Measurements from ENCODE around the gene GLCE.

DNA sequence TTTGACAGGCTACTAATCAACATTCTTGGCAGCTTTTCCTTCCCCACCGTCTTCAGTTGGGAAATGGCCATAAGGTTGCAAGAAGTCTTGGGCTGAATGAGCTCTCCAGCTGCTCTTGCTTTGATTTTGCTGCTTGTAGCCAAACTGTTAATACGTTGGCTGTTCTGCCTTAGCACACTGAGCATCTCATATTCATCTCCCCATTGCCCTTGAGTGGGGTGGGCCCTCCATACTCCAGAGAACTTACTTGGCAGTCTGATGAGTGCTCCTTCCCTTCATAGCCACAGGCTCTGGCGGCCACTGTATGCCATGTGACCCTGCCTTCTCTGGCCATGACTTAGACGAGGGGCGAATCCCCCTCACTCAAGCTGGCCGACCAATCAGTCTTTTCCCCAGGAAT lies 112.5 kb downstream of the GLCE start:
- TF ChIP-seq, protein P1, sequence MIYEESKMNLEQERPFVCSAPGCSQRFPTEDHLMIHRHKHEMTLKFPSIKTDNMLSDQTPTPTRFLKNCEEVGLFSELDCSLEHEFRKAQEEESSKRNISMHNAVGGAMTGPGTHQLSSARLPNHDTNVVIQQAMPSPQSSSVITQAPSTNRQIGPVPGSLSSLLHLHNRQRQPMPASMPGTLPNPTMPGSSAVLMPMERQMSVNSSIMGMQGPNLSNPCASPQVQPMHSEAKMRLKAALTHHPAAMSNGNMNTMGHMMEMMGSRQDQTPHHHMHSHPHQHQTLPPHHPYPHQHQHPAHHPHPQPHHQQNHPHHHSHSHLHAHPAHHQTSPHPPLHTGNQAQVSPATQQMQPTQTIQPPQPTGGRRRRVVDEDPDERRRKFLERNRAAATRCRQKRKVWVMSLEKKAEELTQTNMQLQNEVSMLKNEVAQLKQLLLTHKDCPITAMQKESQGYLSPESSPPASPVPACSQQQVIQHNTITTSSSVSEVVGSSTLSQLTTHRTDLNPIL (CRISPR knock-in tag; IDR thresholded peaks at IDR 0.05; ENCODE audit: low read depth) = no peak
- TF ChIP-seq, protein P2, sequence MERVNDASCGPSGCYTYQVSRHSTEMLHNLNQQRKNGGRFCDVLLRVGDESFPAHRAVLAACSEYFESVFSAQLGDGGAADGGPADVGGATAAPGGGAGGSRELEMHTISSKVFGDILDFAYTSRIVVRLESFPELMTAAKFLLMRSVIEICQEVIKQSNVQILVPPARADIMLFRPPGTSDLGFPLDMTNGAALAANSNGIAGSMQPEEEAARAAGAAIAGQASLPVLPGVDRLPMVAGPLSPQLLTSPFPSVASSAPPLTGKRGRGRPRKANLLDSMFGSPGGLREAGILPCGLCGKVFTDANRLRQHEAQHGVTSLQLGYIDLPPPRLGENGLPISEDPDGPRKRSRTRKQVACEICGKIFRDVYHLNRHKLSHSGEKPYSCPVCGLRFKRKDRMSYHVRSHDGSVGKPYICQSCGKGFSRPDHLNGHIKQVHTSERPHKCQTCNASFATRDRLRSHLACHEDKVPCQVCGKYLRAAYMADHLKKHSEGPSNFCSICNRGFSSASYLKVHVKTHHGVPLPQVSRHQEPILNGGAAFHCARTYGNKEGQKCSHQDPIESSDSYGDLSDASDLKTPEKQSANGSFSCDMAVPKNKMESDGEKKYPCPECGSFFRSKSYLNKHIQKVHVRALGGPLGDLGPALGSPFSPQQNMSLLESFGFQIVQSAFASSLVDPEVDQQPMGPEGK (CRISPR knock-in tag; IDR thresholded peaks at IDR 0.05; ENCODE audit: borderline replicate concordance) = no peak
- TF ChIP-seq ZFP30 (CRISPR knock-in tag; IDR thresholded peaks at IDR 0.05) (no peak), ESRRG (CRISPR knock-in tag; IDR thresholded peaks at IDR 0.05) (no peak), GLIS3 (CRISPR knock-in tag; IDR thresholded peaks at IDR 0.05) (no peak), PPARA (CRISPR knock-in tag; IDR thresholded peaks at IDR 0.05; ENCODE audit: borderline replicate concordance) (no peak), BACH2 (CRISPR knock-in tag; IDR thresholded peaks at IDR 0.05; ENCODE audit: borderline replicate concordance) (no peak), ARNTL (CRISPR knock-in tag; IDR thresholded peaks at IDR 0.05; ENCODE audit: borderline replicate concordance, low read depth) (no peak), ISL1 (CRISPR knock-in tag; IDR thresholded peaks at IDR 0.05) (no peak), ZC3H10 (CRISPR knock-in tag; IDR thresholded peaks at IDR 0.05) (no peak)
- TF ChIP-seq, protein P3, sequence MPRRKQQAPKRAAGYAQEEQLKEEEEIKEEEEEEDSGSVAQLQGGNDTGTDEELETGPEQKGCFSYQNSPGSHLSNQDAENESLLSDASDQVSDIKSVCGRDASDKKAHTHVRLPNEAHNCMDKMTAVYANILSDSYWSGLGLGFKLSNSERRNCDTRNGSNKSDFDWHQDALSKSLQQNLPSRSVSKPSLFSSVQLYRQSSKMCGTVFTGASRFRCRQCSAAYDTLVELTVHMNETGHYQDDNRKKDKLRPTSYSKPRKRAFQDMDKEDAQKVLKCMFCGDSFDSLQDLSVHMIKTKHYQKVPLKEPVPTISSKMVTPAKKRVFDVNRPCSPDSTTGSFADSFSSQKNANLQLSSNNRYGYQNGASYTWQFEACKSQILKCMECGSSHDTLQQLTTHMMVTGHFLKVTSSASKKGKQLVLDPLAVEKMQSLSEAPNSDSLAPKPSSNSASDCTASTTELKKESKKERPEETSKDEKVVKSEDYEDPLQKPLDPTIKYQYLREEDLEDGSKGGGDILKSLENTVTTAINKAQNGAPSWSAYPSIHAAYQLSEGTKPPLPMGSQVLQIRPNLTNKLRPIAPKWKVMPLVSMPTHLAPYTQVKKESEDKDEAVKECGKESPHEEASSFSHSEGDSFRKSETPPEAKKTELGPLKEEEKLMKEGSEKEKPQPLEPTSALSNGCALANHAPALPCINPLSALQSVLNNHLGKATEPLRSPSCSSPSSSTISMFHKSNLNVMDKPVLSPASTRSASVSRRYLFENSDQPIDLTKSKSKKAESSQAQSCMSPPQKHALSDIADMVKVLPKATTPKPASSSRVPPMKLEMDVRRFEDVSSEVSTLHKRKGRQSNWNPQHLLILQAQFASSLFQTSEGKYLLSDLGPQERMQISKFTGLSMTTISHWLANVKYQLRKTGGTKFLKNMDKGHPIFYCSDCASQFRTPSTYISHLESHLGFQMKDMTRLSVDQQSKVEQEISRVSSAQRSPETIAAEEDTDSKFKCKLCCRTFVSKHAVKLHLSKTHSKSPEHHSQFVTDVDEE (CRISPR knock-in tag; IDR thresholded peaks at IDR 0.05) = no peak

Measured in SK-N-SH treated with all-trans-retinoic acid at 6 μM for 48 hours (cell line).